ENCODE data around the gene MVK. TPM values are rescaled to one million over a fixed set of nuclear protein-coding genes. Genes with fewer than 3 reads are reported as not detected.

MVK gene
- total and polyA plus RNA-seq, 2 experiments from 2014 or later: 16.7 to 40.1 TPM

- Histone ChIP-seq H2AFZ (no peak overlapping the region), H3K27me3 (ENCODE audit: insufficient read depth) (no peaks in the 10 kb centered on the region), H3K27ac (ENCODE audit: low read depth) (no peak overlapping the region), H3K4me2 (no peak overlapping the region), H3K36me3 (ENCODE audit: insufficient read depth) (peaks cover under 1% of the 10 kb centered on the region; the same call in 1 of the 2 replicates), H3K4me1 (ENCODE audit: insufficient read depth) (no peaks in the 10 kb centered on the region), H4K20me1 (replicated peaks; ENCODE audit: insufficient read depth) (no peaks in the 10 kb centered on the region; the same call in 1 of the 2 replicates), H3F3A (replicated peaks; ENCODE audit: low read depth) (no peaks in the 10 kb centered on the region), H3K79me2 (replicated peaks; ENCODE audit: insufficient read depth) (no peaks in the 10 kb centered on the region), H3K9me2 (ENCODE audit: insufficient read depth) (no peaks in the 10 kb centered on the region), H3K4me3 (no peak overlapping the region)
- H3K27ac Mint-ChIP-seq: no peak overlapping the region
- H3K36me3 Mint-ChIP-seq (ENCODE audit: low read depth): peaks cover 15% of the 10 kb centered on the region
- DNase-seq (ENCODE audit: low spot score) (no peak), ATAC-seq (no peak)
- TF ChIP-seq POLR2AphosphoS5 (IDR thresholded peaks at IDR 0.05; ENCODE audit: low read depth) (no peak), EZH2 (IDR thresholded peaks at IDR 0.05; ENCODE audit: low read depth, unreplicated experiment) (no peak), ZNF331 (CRISPR knock-in tag; IDR thresholded peaks at IDR 0.05; ENCODE audit: low read depth) (no peak), ZNF114 (CRISPR knock-in tag; IDR thresholded peaks at IDR 0.05) (no peak), NANOG (IDR thresholded peaks at IDR 0.05; ENCODE audit: borderline replicate concordance) (no peak), JUNB (IDR thresholded peaks at IDR 0.05; ENCODE audit: unreplicated experiment) (no peak), CTCF (conservative IDR thresholded peaks at IDR 0.05; ENCODE audit: low read depth in 2 of 2) (no peak), STAT1 (IDR thresholded peaks at IDR 0.05; ENCODE audit: unreplicated experiment) (no peak), CREB1 (CRISPR knock-in tag; IDR thresholded peaks at IDR 0.05; ENCODE audit: low read depth) (no peak), ETS1 (IDR thresholded peaks at IDR 0.05) (no peak), EZH2phosphoT487 (IDR thresholded peaks at IDR 0.05; ENCODE audit: unreplicated experiment) (no peak), REST (IDR thresholded peaks at IDR 0.05; ENCODE audit: unreplicated experiment) (no peak)
- TF ChIP-seq, protein P1, sequence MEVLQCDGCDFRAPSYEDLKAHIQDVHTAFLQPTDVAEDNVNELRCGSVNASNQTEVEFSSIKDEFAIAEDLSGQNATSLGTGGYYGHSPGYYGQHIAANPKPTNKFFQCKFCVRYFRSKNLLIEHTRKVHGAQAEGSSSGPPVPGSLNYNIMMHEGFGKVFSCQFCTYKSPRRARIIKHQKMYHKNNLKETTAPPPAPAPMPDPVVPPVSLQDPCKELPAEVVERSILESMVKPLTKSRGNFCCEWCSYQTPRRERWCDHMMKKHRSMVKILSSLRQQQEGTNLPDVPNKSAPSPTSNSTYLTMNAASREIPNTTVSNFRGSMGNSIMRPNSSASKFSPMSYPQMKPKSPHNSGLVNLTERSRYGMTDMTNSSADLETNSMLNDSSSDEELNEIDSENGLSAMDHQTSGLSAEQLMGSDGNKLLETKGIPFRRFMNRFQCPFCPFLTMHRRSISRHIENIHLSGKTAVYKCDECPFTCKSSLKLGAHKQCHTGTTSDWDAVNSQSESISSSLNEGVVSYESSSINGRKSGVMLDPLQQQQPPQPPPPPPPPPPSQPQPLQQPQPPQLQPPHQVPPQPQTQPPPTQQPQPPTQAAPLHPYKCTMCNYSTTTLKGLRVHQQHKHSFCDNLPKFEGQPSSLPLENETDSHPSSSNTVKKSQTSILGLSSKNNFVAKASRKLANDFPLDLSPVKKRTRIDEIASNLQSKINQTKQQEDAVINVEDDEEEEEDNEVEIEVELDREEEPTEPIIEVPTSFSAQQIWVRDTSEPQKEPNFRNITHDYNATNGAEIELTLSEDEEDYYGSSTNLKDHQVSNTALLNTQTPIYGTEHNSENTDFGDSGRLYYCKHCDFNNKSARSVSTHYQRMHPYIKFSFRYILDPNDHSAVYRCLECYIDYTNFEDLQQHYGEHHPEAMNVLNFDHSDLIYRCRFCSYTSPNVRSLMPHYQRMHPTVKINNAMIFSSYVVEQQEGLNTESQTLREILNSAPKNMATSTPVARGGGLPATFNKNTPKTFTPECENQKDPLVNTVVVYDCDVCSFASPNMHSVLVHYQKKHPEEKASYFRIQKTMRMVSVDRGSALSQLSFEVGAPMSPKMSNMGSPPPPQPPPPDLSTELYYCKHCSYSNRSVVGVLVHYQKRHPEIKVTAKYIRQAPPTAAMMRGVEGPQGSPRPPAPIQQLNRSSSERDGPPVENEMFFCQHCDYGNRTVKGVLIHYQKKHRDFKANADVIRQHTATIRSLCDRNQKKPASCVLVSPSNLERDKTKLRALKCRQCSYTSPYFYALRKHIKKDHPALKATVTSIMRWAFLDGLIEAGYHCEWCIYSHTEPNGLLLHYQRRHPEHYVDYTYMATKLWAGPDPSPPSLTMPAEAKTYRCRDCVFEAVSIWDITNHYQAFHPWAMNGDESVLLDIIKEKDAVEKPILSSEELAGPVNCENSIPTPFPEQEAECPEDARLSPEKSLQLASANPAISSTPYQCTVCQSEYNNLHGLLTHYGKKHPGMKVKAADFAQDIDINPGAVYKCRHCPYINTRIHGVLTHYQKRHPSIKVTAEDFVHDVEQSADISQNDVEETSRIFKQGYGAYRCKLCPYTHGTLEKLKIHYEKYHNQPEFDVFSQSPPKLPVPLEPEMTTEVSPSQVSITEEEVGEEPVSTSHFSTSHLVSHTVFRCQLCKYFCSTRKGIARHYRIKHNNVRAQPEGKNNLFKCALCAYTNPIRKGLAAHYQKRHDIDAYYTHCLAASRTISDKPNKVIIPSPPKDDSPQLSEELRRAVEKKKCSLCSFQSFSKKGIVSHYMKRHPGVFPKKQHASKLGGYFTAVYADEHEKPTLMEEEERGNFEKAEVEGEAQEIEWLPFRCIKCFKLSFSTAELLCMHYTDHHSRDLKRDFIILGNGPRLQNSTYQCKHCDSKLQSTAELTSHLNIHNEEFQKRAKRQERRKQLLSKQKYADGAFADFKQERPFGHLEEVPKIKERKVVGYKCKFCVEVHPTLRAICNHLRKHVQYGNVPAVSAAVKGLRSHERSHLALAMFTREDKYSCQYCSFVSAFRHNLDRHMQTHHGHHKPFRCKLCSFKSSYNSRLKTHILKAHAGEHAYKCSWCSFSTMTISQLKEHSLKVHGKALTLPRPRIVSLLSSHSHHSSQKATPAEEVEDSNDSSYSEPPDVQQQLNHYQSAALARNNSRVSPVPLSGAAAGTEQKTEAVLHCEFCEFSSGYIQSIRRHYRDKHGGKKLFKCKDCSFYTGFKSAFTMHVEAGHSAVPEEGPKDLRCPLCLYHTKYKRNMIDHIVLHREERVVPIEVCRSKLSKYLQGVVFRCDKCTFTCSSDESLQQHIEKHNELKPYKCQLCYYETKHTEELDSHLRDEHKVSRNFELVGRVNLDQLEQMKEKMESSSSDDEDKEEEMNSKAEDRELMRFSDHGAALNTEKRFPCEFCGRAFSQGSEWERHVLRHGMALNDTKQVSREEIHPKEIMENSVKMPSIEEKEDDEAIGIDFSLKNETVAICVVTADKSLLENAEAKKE (CRISPR knock-in tag; IDR thresholded peaks at IDR 0.05): no peak
- H3K9me3 Mint-ChIP-seq: no peaks in the 10 kb centered on the region
- H3K27me3 Mint-ChIP-seq (ENCODE audit: insufficient read depth, low read depth, poor library complexity): peaks cover 11% of the 10 kb centered on the region
- H3K4me1 Mint-ChIP-seq: no peaks in the 10 kb centered on the region
- H3K4me3 Mint-ChIP-seq: no peak overlapping the region
These were observed 15.6 kb downstream of the MVK start for GRCh38 chr12:109589240-109589590.
